Fibroblast of lung (primary cell): ENCODE data around the gene ASAP3.

Experiments used
- CTCF ChIP-seq, 2 donors: IDR thresholded peaks in 1 of 2; conservative IDR thresholded peaks in 1 of 2; 1 replicate in 1 of 2; 2 replicates in 1 of 2; pipeline ENCODE4 v1.5.1; 2011 to 2012; ENCODE audit warnings: low read length in 2 of 2, control low read depth in 1 of 2, inconsistent platforms in 1 of 2, low read depth in 1 of 2, mild to moderate bottlenecking in 1 of 2
- EZH2 ChIP-seq: IDR thresholded peaks from 2 replicates; pipeline ENCODE4 v1.5.1; 2012; ENCODE audit warnings: low read length, control low read depth, mild to moderate bottlenecking; ENCODE audit errors: missing control alignments

GRCh38 chr1:23463286-23463685 lies 20.7 kb downstream of the ASAP3 start:
- TF ChIP-seq CTCF (conservative IDR thresholded peaks at IDR 0.05 in 1 of 2, IDR thresholded peaks at IDR 0.05 in 1 of 2; ENCODE audit: low read depth in 1 of 2, low read length in 2 of 2) (no peak), EZH2 (no peak)
